Mucosa of descending colon (tissue), 3 donors: ENCODE measurements around the gene C2CD3. TPM values are rescaled to one million over a fixed set of nuclear protein-coding genes. Genes with fewer than 3 reads are reported as not detected.

Experiments
- ATAC-seq: fragments of 200-7000 bp; cut with Tn5 transposase; one replicate; pipeline ENCODE4 v1.9.1; 2020; ENCODE audit warnings: mild to moderate bottlenecking, moderate library complexity
- DNase-seq, 3 donors: peaks; one replicate each; pipeline ENCODE4 v3.0.0-alpha.2; 2020
- H3K36me3 ChIP-seq: fragments of 200-600 bp; one replicate; pipeline ENCODE4 v1.8.0; 2021; ENCODE audit warnings: low read depth, mild to moderate bottlenecking
- H3K4me1 ChIP-seq: fragments of 200-600 bp; one replicate; pipeline ENCODE4 v1.8.0; 2021; ENCODE audit warnings: low read depth, mild to moderate bottlenecking
- H3K4me3 ChIP-seq: fragments of 200-600 bp; one replicate; pipeline ENCODE4 v1.8.0; 2021; ENCODE audit warnings: mild to moderate bottlenecking
- H3K9me3 ChIP-seq: fragments of 200-600 bp; one replicate; pipeline ENCODE4 v1.8.0; 2021; ENCODE audit warnings: mild to moderate bottlenecking
- CTCF ChIP-seq: fragments of 200-600 bp; IDR thresholded peaks from one replicate; pipeline ENCODE4 v1.8.0; 2022; ENCODE audit warnings: antibody characterized with exemption, mild to moderate bottlenecking
- intact Hi-C, 2 donors: fragments of 100-400 bp; cut with DNase I in 1 of 2; cut with micrococcal nuclease in 1 of 2; formaldehyde crosslinking; loops; one replicate each; pipeline versions ENCODE4 v1.11.0 to v1.11.1; 2022; cut with DNase I, micrococcal nuclease
- total RNA-seq, 3 donors: library from RNA; stranded (reverse); fragmentation: NEBNext Ultra II Directional in 2 of 3; extraction: Animal tissue kit (Norgen Biotek cat#: 25700) in 2 of 3; gene quantifications; one replicate each; pipeline versions ENCODE4 v1.2.1 to v1.2.4, GENCODE V29; 2021 to 2023
- donor health status: DM: no; HTN: no; CAD: no; lungs with moderate emphysema.
- donor health status: DM: no; HTN: no; CAD: no.
- donor health status: DM: no; HTN: yes; CAD: no.

The C2CD3 gene
- total RNA-seq, 3 donors from 2014 or later: 22.3 to 37.2 (median 32.1) TPM

DNA sequence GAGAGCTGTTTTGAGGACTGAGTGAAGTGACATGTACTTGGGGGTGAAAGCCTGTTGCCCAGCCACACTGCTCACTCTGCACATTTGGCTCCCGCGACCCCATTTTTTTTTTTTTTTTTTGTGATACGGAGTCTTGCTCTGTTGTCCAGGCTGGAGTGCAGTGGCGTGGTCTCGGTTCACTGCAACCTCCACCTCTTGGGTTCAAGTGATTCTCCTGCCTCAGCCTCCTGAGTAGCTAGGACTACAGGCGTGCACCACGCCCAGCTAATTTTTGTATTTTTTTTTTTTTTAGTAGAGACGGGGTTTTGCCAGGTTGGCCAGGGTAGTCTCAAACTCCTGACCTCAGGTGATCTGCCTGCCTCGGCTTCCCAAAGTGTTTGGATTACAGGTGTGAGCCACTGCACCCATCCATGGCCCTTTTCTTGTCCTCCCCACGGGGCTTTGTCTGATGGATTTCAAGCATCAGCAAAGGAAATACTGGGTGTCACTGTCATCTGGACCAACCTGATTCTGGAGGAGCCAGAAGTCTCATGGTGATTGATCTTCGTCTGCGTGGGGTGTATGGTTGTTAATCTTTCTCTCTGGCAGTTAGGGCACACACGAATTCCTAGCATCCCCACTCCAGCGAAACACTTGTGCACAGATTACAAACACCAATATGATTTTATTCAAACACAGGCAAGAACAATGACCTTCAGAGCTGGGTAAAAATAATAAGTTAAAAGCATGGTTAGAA is 158.6 kb downstream of the C2CD3 start:
- TF ChIP-seq CTCF: no peak
- H3K4me1 ChIP-seq: no peaks in the 10 kb centered on the region
- intact Hi-C loops: no loop called here
- no peaks in the 10 kb centered on the region for H3K9me3 ChIP-seq
- H3K4me3 ChIP-seq: no peak overlapping the region
- H3K36me3 ChIP-seq: no peaks in the 10 kb centered on the region
- DNase-seq (no peak), ATAC-seq (no peak)

GRCh38 chr11:74011360-74012073 is 159.3 kb downstream of the C2CD3 start:
- peak; percentile 33 for ATAC-seq
- H3K4me1 ChIP-seq: no peaks in the 10 kb centered on the region
- no peak overlapping the region for H3K4me3 ChIP-seq
- no peak for DNase-seq
- H3K9me3 ChIP-seq: no peaks in the 10 kb centered on the region
- intact Hi-C loops: no loop called here
- H3K36me3 ChIP-seq: no peaks in the 10 kb centered on the region
- no peak for TF ChIP-seq CTCF

- no peaks in the 10 kb centered on the region for H3K4me1 ChIP-seq
- ATAC-seq (peak; percentile 13), DNase-seq (no peak)
- intact Hi-C loops: no loop called here
- H3K4me3 ChIP-seq: no peak overlapping the region
- no peaks in the 10 kb centered on the region for H3K36me3 ChIP-seq
- H3K9me3 ChIP-seq: no peaks in the 10 kb centered on the region
- TF ChIP-seq CTCF: no peak
Measured at GRCh38 chr11:74010306-74011300, 160.2 kb downstream of the C2CD3 start.

DNA sequence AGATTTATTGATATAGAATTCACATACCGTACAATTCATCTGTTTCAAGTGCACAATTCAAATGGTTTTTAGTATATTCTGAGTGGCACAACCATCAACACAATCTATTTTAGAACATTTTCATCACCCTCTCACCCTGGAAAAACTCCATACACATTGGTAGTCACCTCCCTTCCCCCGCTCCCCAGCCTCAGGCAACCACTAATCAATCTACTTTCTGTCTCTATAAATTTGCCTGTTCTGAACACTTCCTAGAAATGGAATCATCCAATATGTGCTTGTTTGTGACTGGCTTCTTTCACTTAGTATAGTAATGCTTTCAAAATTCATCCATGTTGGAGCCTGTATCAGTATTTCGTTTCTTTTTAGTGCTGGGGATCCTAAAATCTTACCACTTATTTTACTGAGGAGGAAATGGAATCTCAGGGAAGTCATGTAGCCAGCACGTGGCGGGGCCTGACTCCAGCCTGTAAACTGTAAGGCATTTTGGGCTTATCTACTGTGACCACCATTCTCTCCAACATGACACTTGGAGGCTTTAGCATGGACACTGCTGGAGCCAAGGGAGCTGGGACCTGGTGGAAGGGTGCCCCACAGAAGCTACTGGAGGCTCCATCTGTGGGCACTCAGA is 161.0 kb downstream of the C2CD3 start:
- TF ChIP-seq CTCF: no peak

GRCh38 chr11:74009230-74009547 is 161.6 kb downstream of the C2CD3 start:
- no peak for DNase-seq
- Histone ChIP-seq H3K9me3 (no peaks in the 10 kb centered on the region), H3K36me3 (no peaks in the 10 kb centered on the region), H3K4me1 (no peaks in the 10 kb centered on the region), H3K4me3 (no peak overlapping the region)
- TF ChIP-seq CTCF: no peak
- no peak for ATAC-seq
- intact Hi-C loops: no loop called here

More for the DNA sequence above, 161.0 kb downstream of the C2CD3 start:
- intact Hi-C loops: no loop called here
- no peak overlapping the region for H3K4me3 ChIP-seq
- no peak for DNase-seq
- no peak for ATAC-seq
- no peaks in the 10 kb centered on the region for H3K36me3 ChIP-seq
- no peaks in the 10 kb centered on the region for H3K4me1 ChIP-seq
- H3K9me3 ChIP-seq: no peaks in the 10 kb centered on the region
